HCT116 (cell line): ENCODE results near the gene OR4E1. TPM values are rescaled to one million over a fixed set of nuclear protein-coding genes. Genes with fewer than 3 reads are reported as not detected.

Experiments used
- ATAC-seq: fragments of 200-7000 bp; cut with Tn5 transposase; 2 replicates; pipeline ENCODE4 v1.9.1; 2020; ENCODE audit warnings: mild to moderate bottlenecking, moderate library complexity
- BruUV-seq: library from RNA; stranded (reverse); fragments of 400-500 nt; replicated peaks from 2 replicates; lab custom pipeline; 2021; lab: Mats Ljungman, UMichigan
- CTCF ChIA-PET: fragments of 300-600 bp; sonication (Branson Sonifier 250); formaldehyde crosslinking; loops from one replicate; lab custom pipeline; 2021; ENCODE audit warnings: antibody characterized with exemption; lab: Charles Lee
- POLR2A ChIA-PET: fragments of 300-600, 350-600 bp; sonication (Branson Sonifier 250); formaldehyde crosslinking; loops from one replicate; lab custom pipeline; 2021; ENCODE audit warnings: antibody characterized with exemption; lab: Charles Lee
- RAD21 ChIA-PET, 2 experiments: fragments of 300-600 bp; sonication (Branson Sonifier 250); formaldehyde crosslinking; loops; one replicate each; lab custom pipeline; 2023; ENCODE audit warnings: low total read pairs in 2 of 2; ENCODE audit not compliant: uncharacterized antibody in 2 of 2, unreplicated experiment in 2 of 2, low non-redundant PET in 1 of 2; lab: Charles Lee
- DNase-seq: peaks from one replicate; pipeline ENCODE4 v3.0.0-alpha.2; 2010; ENCODE audit warnings: low read depth, low spot score
- H2AFZ ChIP-seq: fragments of 200-600 bp; shearing (Covaris generic), sonication (generic); 2 replicates; pipeline ENCODE4 v1.6.1; 2017; ENCODE audit warnings: low read depth, mixed run types, mixed read lengths, antibody characterized with exemption, low read length; ENCODE audit not compliant: poor library complexity, severe bottlenecking
- H3K27ac ChIP-seq: 2 replicates; pipeline ENCODE4 v1.5.1; 2012; ENCODE audit warnings: low read depth, low read length
- H3K27me3 ChIP-seq: fragments of 200-600 bp; sonication (generic); 2 replicates; pipeline ENCODE4 v1.6.1; 2016; ENCODE audit warnings: mixed run types, low read length, mixed read lengths; ENCODE audit not compliant: insufficient read depth
- H3K36me3 ChIP-seq, 2 experiments: fragments of 200-500 bp in 1 of 2; fragments of 200-600 bp in 1 of 2; sonication (Bioruptor generic) in 1 of 2; sonication (generic) in 1 of 2; 2 replicates each; pipeline versions ENCODE4 v1.5.1 to v1.6.1; 2014 to 2016; ENCODE audit warnings: low read length in 2 of 2, inconsistent platforms in 1 of 2, mixed read lengths in 1 of 2, mixed run types in 1 of 2; ENCODE audit not compliant: insufficient read depth in 2 of 2, control insufficient read depth in 1 of 2
- H3K4me1 ChIP-seq, 2 experiments: fragments of 200-600 bp in 1 of 2; sonication (generic) in 1 of 2; 2 replicates each; pipeline versions ENCODE4 v1.5.1 to v1.6.1; 2012 to 2017; ENCODE audit warnings: low read length in 2 of 2, inconsistent platforms in 1 of 2, mild to moderate bottlenecking in 1 of 2, mixed read lengths in 1 of 2, mixed run types in 1 of 2, moderate library complexity in 1 of 2; ENCODE audit not compliant: insufficient read depth in 2 of 2, control insufficient read depth in 1 of 2
- H3K4me2 ChIP-seq: fragments of 200-600 bp; sonication (generic); 2 replicates; pipeline ENCODE4 v1.6.1; 2017; ENCODE audit warnings: mixed run types, low read length, mixed read lengths
- H3K4me3 ChIP-seq, 2 experiments: fragments of 200-600 bp in 1 of 2; sonication (generic) in 1 of 2; replicated peaks in 1 of 2; 2 replicates each; pipeline ENCODE4 v1.5.1; 2011 to 2016; ENCODE audit warnings: low read length in 2 of 2, control low read depth in 1 of 2, low read depth in 1 of 2, mild to moderate bottlenecking in 1 of 2, mixed read lengths in 1 of 2, mixed run types in 1 of 2
- H3K79me2 ChIP-seq: fragments of 200-600 bp; sonication (generic); 2 replicates; pipeline ENCODE4 v1.6.1; 2017; ENCODE audit warnings: mild to moderate bottlenecking, mixed run types, low read length, moderate library complexity, mixed read lengths; ENCODE audit not compliant: insufficient read depth
- H3K9ac ChIP-seq: fragments of 200-600 bp; sonication (generic); 2 replicates; pipeline ENCODE4 v1.6.1; 2016; ENCODE audit warnings: low read length, mixed read lengths
- H3K9me2 ChIP-seq: fragments of 200-600 bp; sonication (generic), shearing (Covaris generic); 2 replicates; pipeline ENCODE4 v1.6.1; 2017; ENCODE audit warnings: mixed run types, mild to moderate bottlenecking, moderate library complexity; ENCODE audit not compliant: insufficient read depth
- H3K9me3 ChIP-seq, 2 experiments: fragments of 200-500 bp in 1 of 2; fragments of 200-600 bp in 1 of 2; sonication (Bioruptor generic) in 1 of 2; sonication (generic) in 1 of 2; 2 replicates each; pipeline ENCODE4 v1.6.1; 2014 to 2017; ENCODE audit warnings: low read length in 2 of 2, mixed read lengths in 2 of 2, inconsistent platforms in 1 of 2, low read depth in 1 of 2, mild to moderate bottlenecking in 1 of 2, mixed run types in 1 of 2, moderate library complexity in 1 of 2; ENCODE audit not compliant: control insufficient read depth in 1 of 2, insufficient read depth in 1 of 2
- H4K20me1 ChIP-seq: fragments of 200-600 bp; sonication (generic), shearing (Covaris generic); 2 replicates; pipeline ENCODE4 v1.6.1; 2017; ENCODE audit warnings: mixed run types, mild to moderate bottlenecking, moderate library complexity; ENCODE audit not compliant: insufficient read depth
- CEBPB ChIP-seq: IDR thresholded peaks from 2 replicates; pipeline ENCODE4 v1.6.1; 2012; ENCODE audit warnings: low read depth
- ELF1 ChIP-seq: IDR thresholded peaks from 2 replicates; pipeline ENCODE4 v1.6.1; 2012; ENCODE audit warnings: low read depth, borderline replicate concordance
- EZH2 ChIP-seq: fragments of 200-600 bp; sonication (generic); IDR thresholded peaks from 2 replicates; pipeline ENCODE4 v1.6.1; 2017; ENCODE audit warnings: antibody characterized with exemption, mixed run types
- FOSL1 ChIP-seq: IDR thresholded peaks from 2 replicates; pipeline ENCODE4 v1.6.1; 2012; ENCODE audit warnings: low read depth
- JUND ChIP-seq: IDR thresholded peaks from 2 replicates; pipeline ENCODE4 v1.6.1; 2012
- POLR2AphosphoS5 ChIP-seq: IDR thresholded peaks from 2 replicates; pipeline ENCODE4 v1.6.1; 2011; ENCODE audit warnings: mild to moderate bottlenecking, low read depth, low read length, moderate library complexity
- SIN3A ChIP-seq: IDR thresholded peaks from 2 replicates; pipeline ENCODE4 v1.6.1; 2012; ENCODE audit warnings: low read depth
- TCF7L2 ChIP-seq: IDR thresholded peaks from 2 replicates; pipeline ENCODE4 v1.7.0; 2011; ENCODE audit warnings: borderline replicate concordance, inconsistent platforms; ENCODE audit not compliant: insufficient read depth, insufficient read length; ENCODE audit errors: extremely low read depth
- YY1 ChIP-seq: IDR thresholded peaks from 2 replicates; pipeline ENCODE4 v1.6.1; 2011; ENCODE audit warnings: low read length, low read depth, moderate library complexity, mild to moderate bottlenecking; ENCODE audit not compliant: insufficient replicate concordance; ENCODE audit errors: extremely low read depth
- ZNF274 ChIP-seq: fragments of 200-500 bp; sonication (Bioruptor generic); IDR thresholded peaks from 2 replicates; pipeline ENCODE4 v1.6.1; 2014; ENCODE audit warnings: mild to moderate bottlenecking, low read depth, low read length, inconsistent platforms
- intact Hi-C: fragments of 100-400 bp; cut with micrococcal nuclease; formaldehyde crosslinking; loops from 2 replicates; pipeline ENCODE4 v1.10.0; 2022
- total RNA-seq: library from RNA; stranded (reverse); gene quantifications from one replicate; pipeline ENCODE4 v1.2.1, GENCODE V29; 2021; ENCODE audit not compliant: unreplicated experiment
- TF ChIP-seq, protein P1 (sequence below): IDR thresholded peaks from 2 replicates; pipeline ENCODE4 v1.6.1; 2012; ENCODE audit warnings: low read depth
- TF ChIP-seq, protein P2 (sequence below): IDR thresholded peaks from 2 replicates; pipeline ENCODE4 v1.6.1; 2012
- TF ChIP-seq, protein P3 (sequence below): IDR thresholded peaks from 2 replicates; pipeline ENCODE4 v1.6.1; 2012
- TF ChIP-seq, protein P4 (sequence below): IDR thresholded peaks from 2 replicates; pipeline ENCODE4 v1.6.1; 2011; ENCODE audit warnings: mild to moderate bottlenecking, low read length, moderate library complexity; ENCODE audit not compliant: insufficient replicate concordance; ENCODE audit errors: extremely low read depth

The OR4E1 gene
- total RNA-seq, 1 experiment from 2014 or later: not detected

DNA sequence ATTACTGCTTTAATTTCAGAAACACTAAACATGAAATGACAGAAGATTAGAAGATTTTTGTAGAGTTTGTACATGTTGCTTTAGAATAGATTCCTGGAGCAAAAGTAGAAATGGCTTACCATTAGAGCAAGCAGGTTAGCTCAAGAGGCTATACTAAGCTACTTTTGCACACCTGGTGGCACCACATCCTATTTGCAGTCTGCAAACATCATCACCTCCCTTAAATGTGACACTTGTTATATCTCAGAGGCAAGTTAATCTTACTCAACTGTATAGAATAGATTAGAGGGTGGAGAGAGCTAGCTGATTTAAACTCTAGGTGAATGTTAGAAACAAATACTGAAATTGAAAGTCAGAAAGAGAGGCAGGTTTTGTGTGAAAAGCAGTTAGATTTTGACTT is 30.7 kb upstream of the OR4E1 start (continued):
- TF ChIP-seq, protein P1, sequence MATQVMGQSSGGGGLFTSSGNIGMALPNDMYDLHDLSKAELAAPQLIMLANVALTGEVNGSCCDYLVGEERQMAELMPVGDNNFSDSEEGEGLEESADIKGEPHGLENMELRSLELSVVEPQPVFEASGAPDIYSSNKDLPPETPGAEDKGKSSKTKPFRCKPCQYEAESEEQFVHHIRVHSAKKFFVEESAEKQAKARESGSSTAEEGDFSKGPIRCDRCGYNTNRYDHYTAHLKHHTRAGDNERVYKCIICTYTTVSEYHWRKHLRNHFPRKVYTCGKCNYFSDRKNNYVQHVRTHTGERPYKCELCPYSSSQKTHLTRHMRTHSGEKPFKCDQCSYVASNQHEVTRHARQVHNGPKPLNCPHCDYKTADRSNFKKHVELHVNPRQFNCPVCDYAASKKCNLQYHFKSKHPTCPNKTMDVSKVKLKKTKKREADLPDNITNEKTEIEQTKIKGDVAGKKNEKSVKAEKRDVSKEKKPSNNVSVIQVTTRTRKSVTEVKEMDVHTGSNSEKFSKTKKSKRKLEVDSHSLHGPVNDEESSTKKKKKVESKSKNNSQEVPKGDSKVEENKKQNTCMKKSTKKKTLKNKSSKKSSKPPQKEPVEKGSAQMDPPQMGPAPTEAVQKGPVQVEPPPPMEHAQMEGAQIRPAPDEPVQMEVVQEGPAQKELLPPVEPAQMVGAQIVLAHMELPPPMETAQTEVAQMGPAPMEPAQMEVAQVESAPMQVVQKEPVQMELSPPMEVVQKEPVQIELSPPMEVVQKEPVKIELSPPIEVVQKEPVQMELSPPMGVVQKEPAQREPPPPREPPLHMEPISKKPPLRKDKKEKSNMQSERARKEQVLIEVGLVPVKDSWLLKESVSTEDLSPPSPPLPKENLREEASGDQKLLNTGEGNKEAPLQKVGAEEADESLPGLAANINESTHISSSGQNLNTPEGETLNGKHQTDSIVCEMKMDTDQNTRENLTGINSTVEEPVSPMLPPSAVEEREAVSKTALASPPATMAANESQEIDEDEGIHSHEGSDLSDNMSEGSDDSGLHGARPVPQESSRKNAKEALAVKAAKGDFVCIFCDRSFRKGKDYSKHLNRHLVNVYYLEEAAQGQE: no peak
- TF ChIP-seq, protein P2, sequence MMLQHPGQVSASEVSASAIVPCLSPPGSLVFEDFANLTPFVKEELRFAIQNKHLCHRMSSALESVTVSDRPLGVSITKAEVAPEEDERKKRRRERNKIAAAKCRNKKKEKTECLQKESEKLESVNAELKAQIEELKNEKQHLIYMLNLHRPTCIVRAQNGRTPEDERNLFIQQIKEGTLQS: no peak
- no peak for TF ChIP-seq CEBPB
- TF ChIP-seq, protein P3, sequence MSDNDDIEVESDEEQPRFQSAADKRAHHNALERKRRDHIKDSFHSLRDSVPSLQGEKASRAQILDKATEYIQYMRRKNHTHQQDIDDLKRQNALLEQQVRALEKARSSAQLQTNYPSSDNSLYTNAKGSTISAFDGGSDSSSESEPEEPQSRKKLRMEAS: no peak
- no peak for TF ChIP-seq TCF7L2

DNA sequence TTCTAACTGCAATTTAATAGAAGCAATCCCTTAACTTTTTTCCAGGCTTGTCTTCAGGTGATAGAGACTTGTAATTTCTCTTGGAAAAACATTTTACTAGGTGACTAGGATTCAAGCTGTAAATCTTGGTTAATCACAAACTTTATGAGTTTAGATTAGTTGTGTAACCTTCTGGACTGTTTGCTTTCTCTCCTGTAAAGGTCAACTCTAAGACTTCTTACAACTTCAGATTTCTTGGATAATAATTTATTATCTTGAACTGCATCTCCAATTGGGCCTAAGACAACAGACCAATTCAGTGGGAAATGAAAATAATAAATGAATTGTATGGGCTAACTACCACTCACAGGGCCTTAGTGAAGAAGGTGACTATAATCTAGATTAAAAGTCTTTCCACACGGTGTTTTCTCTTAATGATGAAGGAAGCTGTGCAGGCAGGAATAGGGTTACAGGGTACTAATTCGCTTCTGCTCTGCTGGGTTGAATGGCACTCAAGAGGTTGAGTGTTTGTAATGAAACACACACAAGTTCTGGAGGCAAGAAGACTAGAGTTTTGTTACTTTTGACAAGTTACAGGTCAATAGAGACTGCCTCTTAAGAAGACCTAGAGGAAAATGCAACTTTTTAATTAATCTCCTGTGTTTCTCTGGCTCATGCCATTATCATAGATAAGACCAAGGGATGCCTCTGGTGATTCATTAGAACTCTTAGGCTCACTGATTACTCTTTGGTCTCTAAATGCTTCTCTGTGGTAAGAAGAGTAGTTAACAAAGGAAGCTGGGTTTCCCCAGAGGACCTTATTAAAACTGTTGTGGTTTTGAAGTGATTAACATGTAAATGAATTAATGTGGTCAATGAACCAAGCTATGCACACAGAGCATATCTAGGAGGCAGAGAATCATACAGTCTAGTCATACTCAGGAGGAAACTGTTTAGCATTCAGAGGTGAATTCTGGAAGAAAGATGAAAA is 30.0 kb upstream of the OR4E1 start:
- no peak overlapping the region for H3K4me2 ChIP-seq
- ATAC-seq (no peak), DNase-seq (no peak)
- RAD21 ChIA-PET: no interaction called here
- no peaks in the 10 kb centered on the region for H3K9me2 ChIP-seq
- H2AFZ ChIP-seq: no peak overlapping the region
- intact Hi-C loops: no loop called here
- no peaks in the 10 kb centered on the region for H3K79me2 ChIP-seq
- H3K36me3 ChIP-seq: no peaks in the 10 kb centered on the region
- CTCF ChIA-PET: no interaction called here
- no peak overlapping the region for H3K9ac ChIP-seq
- TF ChIP-seq POLR2AphosphoS5 (no peak), SIN3A (no peak), ELF1 (no peak), EZH2 (no peak), ZNF274 (no peak), YY1 (no peak), JUND (no peak), FOSL1 (no peak)
- TF ChIP-seq, protein P4, sequence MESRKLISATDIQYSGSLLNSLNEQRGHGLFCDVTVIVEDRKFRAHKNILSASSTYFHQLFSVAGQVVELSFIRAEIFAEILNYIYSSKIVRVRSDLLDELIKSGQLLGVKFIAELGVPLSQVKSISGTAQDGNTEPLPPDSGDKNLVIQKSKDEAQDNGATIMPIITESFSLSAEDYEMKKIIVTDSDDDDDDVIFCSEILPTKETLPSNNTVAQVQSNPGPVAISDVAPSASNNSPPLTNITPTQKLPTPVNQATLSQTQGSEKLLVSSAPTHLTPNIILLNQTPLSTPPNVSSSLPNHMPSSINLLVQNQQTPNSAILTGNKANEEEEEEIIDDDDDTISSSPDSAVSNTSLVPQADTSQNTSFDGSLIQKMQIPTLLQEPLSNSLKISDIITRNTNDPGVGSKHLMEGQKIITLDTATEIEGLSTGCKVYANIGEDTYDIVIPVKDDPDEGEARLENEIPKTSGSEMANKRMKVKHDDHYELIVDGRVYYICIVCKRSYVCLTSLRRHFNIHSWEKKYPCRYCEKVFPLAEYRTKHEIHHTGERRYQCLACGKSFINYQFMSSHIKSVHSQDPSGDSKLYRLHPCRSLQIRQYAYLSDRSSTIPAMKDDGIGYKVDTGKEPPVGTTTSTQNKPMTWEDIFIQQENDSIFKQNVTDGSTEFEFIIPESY: no peak
- no peaks in the 10 kb centered on the region for H3K4me1 ChIP-seq
- H3K27me3 ChIP-seq: peaks cover 44% of the 10 kb centered on the region; the same call in 1 of the 2 replicates
- no peak overlapping the region for H3K27ac ChIP-seq
- no peaks in the 10 kb centered on the region for H3K9me3 ChIP-seq
- no peak overlapping the region for H3K4me3 ChIP-seq
- POLR2A ChIA-PET: no interaction called here
- H4K20me1 ChIP-seq: no peaks in the 10 kb centered on the region
- BruUV-seq: no TSS peak
